ENCODE data around the gene GPR37L1.

- TF ChIP-seq CTCF (IDR thresholded peaks at IDR 0.05; ENCODE audit: low read length) (no peak), EZH2 (optimal IDR thresholded peaks at IDR 0.05; ENCODE audit: low read depth, low read length) (no peak), EZH2phosphoT487 (IDR thresholded peaks at IDR 0.05; ENCODE audit: low read length) (no peak)
These were observed 26.8 kb downstream of the GPR37L1 start for GRCh38 chr1:202149566-202149965.
